Astrocyte (in vitro differentiated cells and primary cell): ENCODE measurements around the gene GSTCD. TPM values are rescaled to one million over a fixed set of nuclear protein-coding genes. Genes with fewer than 3 reads are reported as not detected.

Experiments
- DNase-seq: peaks from one replicate; pipeline ENCODE4 v3.0.0-alpha.2; 2010; ENCODE audit warnings: low read depth
- FAIRE-seq: peaks from 2 replicates; lab custom pipeline; 2011; peaks lifted over from hg19 to GRCh38; lab: Jason Lieb, UNC
- H2AFZ ChIP-seq: 2 replicates; pipeline ENCODE4 v1.6.0; 2012; ENCODE audit warnings: low read depth, low read length, inconsistent platforms
- H3K27ac ChIP-seq: 2 replicates; pipeline ENCODE4 v1.5.1; 2011; ENCODE audit warnings: low read depth, low read length, inconsistent platforms
- H3K27me3 ChIP-seq: 2 replicates; pipeline ENCODE4 v1.6.0; 2011; ENCODE audit warnings: low read length, inconsistent platforms; ENCODE audit not compliant: insufficient read depth
- H3K36me3 ChIP-seq: 2 replicates; pipeline ENCODE4 v1.5.1; 2011; ENCODE audit warnings: low read length, inconsistent platforms; ENCODE audit not compliant: insufficient read depth
- H3K4me1 ChIP-seq: 2 replicates; pipeline ENCODE4 v1.5.1; 2011; ENCODE audit warnings: low read length, inconsistent platforms; ENCODE audit not compliant: insufficient read depth
- H3K4me2 ChIP-seq: 2 replicates; pipeline ENCODE4 v1.6.0; 2012; ENCODE audit warnings: low read length, inconsistent platforms
- H3K4me3 ChIP-seq: 2 replicates; pipeline ENCODE4 v1.5.1; 2011; ENCODE audit warnings: low read depth, mild to moderate bottlenecking, low read length, inconsistent platforms; ENCODE audit not compliant: insufficient read depth
- H3K79me2 ChIP-seq: 2 replicates; pipeline ENCODE4 v1.6.0; 2012; ENCODE audit warnings: mild to moderate bottlenecking, low read length, inconsistent platforms; ENCODE audit not compliant: insufficient read depth
- H3K9ac ChIP-seq: 2 replicates; pipeline ENCODE4 v1.6.0; 2012; ENCODE audit warnings: mild to moderate bottlenecking, low read length, inconsistent platforms
- H3K9me3 ChIP-seq: 2 replicates; pipeline ENCODE4 v1.5.1; 2012; ENCODE audit warnings: low read depth, mild to moderate bottlenecking, low read length, inconsistent platforms; ENCODE audit not compliant: insufficient read depth
- H4K20me1 ChIP-seq: 2 replicates; pipeline ENCODE4 v1.6.0; 2012; ENCODE audit warnings: low read length, inconsistent platforms; ENCODE audit not compliant: insufficient read depth
- H3K27ac Mint-ChIP-seq: one replicate; pipeline ENCODE4 v1.8.0; 2021; ENCODE audit warnings: mild to moderate bottlenecking, mixed read lengths; ENCODE audit not compliant: unreplicated experiment
- H3K27me3 Mint-ChIP-seq: one replicate; pipeline ENCODE4 v1.8.0; 2021; ENCODE audit warnings: low read depth, mixed read lengths; ENCODE audit not compliant: unreplicated experiment
- H3K36me3 Mint-ChIP-seq: one replicate; pipeline ENCODE4 v1.8.0; 2021; ENCODE audit warnings: low read depth, mixed read lengths; ENCODE audit not compliant: unreplicated experiment
- H3K4me1 Mint-ChIP-seq: one replicate; pipeline ENCODE4 v1.8.0; 2021; ENCODE audit warnings: low read depth, mixed read lengths; ENCODE audit not compliant: unreplicated experiment
- H3K4me3 Mint-ChIP-seq: one replicate; pipeline ENCODE4 v1.8.0; 2021; ENCODE audit warnings: mild to moderate bottlenecking, moderate library complexity, mixed read lengths; ENCODE audit not compliant: unreplicated experiment
- H3K9me3 Mint-ChIP-seq: one replicate; pipeline ENCODE4 v1.8.0; 2021; ENCODE audit warnings: mild to moderate bottlenecking, mixed read lengths; ENCODE audit not compliant: unreplicated experiment
- CTCF ChIP-seq: IDR thresholded peaks from 2 replicates; pipeline ENCODE4 v1.5.1; 2011; ENCODE audit warnings: low read depth, mild to moderate bottlenecking, inconsistent platforms, low read length, moderate library complexity; ENCODE audit not compliant: insufficient read depth
- EZH2 ChIP-seq: IDR thresholded peaks from 2 replicates; pipeline ENCODE4 v1.6.1; 2012; ENCODE audit warnings: mild to moderate bottlenecking, low read length, inconsistent platforms; ENCODE audit not compliant: insufficient read depth
- total RNA-seq: library from RNA; stranded (reverse); gene quantifications from 2 replicates; pipeline ENCODE4 v1.2.1, GENCODE V29; 2021

GSTCD gene
- total RNA-seq, 1 donor from 2014 or later: 12.3 TPM

GRCh38 chr4:105698607-105699006 lies 10.0 kb upstream of the GSTCD start:
- H3K4me2 ChIP-seq: no peak overlapping the region
- no peaks in the 10 kb centered on the region for H3K9me3 ChIP-seq
- no peaks in the 10 kb centered on the region for H3K27me3 ChIP-seq
- H3K4me1 ChIP-seq: no peaks in the 10 kb centered on the region
- no peaks in the 10 kb centered on the region for H3K27me3 Mint-ChIP-seq
- peaks cover 6% of the 10 kb centered on the region for H3K36me3 Mint-ChIP-seq
- H3K36me3 ChIP-seq: no peaks in the 10 kb centered on the region
- FAIRE-seq: peak; percentile 20
- H4K20me1 ChIP-seq: peaks cover 4% of the 10 kb centered on the region
- no peak overlapping the region for H3K27ac Mint-ChIP-seq
- H3K27ac ChIP-seq: no peak overlapping the region
- no peak overlapping the region for H3K4me3 Mint-ChIP-seq
- H3K4me3 ChIP-seq: no peak overlapping the region
- H3K9me3 Mint-ChIP-seq: no peaks in the 10 kb centered on the region
- H3K4me1 Mint-ChIP-seq: no peaks in the 10 kb centered on the region
- DNase-seq: no peak
- H3K79me2 ChIP-seq: peaks cover 26% of the 10 kb centered on the region
- H2AFZ ChIP-seq: no peak overlapping the region
- no peak for TF ChIP-seq EZH2
- TF ChIP-seq CTCF: no peak
- H3K9ac ChIP-seq: no peak overlapping the region

GRCh38 chr4:105707782-105708180 lies 803 bp upstream of the GSTCD start:
- Mint-ChIP-seq H3K36me3 (no peaks in the 10 kb centered on the region), H3K4me3 (peak overlapping the region; percentile 94), H3K27ac (peak overlapping the region; percentile 84), H3K9me3 (no peaks in the 10 kb centered on the region), H3K27me3 (no peaks in the 10 kb centered on the region), H3K4me1 (peaks cover 7% of the 10 kb centered on the region)
- H3K36me3 ChIP-seq: no peaks in the 10 kb centered on the region
- no peaks in the 10 kb centered on the region for H3K27me3 ChIP-seq
- H4K20me1 ChIP-seq: peaks cover 16% of the 10 kb centered on the region
- H3K9ac ChIP-seq: peak overlapping the region; percentile 97
- H3K4me2 ChIP-seq: peak overlapping the region; percentile 93
- peaks cover 95% of the 10 kb centered on the region for H3K79me2 ChIP-seq
- peak overlapping the region; percentile 89 for H3K27ac ChIP-seq
- H3K9me3 ChIP-seq: no peaks in the 10 kb centered on the region
- H3K4me1 ChIP-seq: peaks cover 8% of the 10 kb centered on the region
- DNase-seq (no peak), FAIRE-seq (no peak)
- peak overlapping the region; percentile 95 for H3K4me3 ChIP-seq
- TF ChIP-seq EZH2: no peak
- no peak for TF ChIP-seq CTCF
- H2AFZ ChIP-seq: peak overlapping the region; percentile 99

GRCh38 chr4:105709081-105709450 lies 482 bp downstream of the GSTCD start:
- Histone ChIP-seq H3K4me3 (peak overlapping the region; percentile 95), H3K27ac (peak overlapping the region; percentile 89), H3K9ac (peak overlapping the region; percentile 97), H2AFZ (peak overlapping the region; percentile 99), H3K36me3 (no peaks in the 10 kb centered on the region), H3K9me3 (no peaks in the 10 kb centered on the region), H3K79me2 (peaks cover 88% of the 10 kb centered on the region), H3K4me2 (peak overlapping the region; percentile 93), H3K4me1 (peaks cover 9% of the 10 kb centered on the region), H3K27me3 (no peaks in the 10 kb centered on the region), H4K20me1 (peaks cover 8% of the 10 kb centered on the region)
- DNase-seq (peak; percentile 11), FAIRE-seq (no peak)
- Mint-ChIP-seq H3K4me1 (peaks cover 7% of the 10 kb centered on the region), H3K27me3 (no peaks in the 10 kb centered on the region), H3K4me3 (peak overlapping the region; percentile 94), H3K9me3 (no peaks in the 10 kb centered on the region), H3K27ac (peak overlapping the region; percentile 72), H3K36me3 (no peaks in the 10 kb centered on the region)
- TF ChIP-seq EZH2 (no peak), CTCF (no peak)
